ENCODE results near the gene SH2D3C.

SH2D3C gene

DNA sequence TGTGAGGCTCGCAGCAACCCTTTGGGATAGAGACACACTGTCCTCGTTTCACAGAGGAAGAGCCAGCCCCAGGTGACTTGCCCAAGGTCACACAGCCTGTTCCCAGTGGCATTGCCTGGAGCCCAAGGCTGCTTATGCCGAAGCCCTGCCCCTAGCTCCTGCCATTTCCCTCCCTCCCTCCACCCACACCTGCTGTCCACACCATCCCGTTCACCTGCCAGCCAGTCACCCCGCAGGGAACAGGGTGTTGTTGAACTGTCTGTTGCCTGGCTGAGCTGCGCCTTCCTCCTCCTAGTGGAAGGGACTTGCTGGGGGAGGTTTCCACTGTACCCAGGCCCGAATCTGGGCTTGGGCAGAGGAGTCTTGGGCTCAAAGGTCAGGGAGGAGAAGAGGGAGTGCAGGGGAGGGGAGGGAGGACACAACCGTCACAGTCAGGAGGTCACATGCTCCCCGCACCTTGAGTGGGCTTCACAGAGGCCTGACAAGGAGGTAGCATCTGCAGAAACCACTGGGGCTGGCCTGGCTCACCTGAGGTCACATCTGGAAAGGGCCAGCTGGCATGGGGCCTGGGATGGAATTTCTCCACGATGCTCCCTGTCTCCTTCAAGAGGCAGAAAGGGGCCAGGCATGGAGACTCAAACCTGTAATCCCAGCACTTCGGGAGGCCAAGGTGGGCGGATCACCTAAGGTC is 56.3 kb downstream of the SH2D3C start:
- no peak for DNase-seq (ENCODE audit: low read depth in 3 of 3)

DNA sequence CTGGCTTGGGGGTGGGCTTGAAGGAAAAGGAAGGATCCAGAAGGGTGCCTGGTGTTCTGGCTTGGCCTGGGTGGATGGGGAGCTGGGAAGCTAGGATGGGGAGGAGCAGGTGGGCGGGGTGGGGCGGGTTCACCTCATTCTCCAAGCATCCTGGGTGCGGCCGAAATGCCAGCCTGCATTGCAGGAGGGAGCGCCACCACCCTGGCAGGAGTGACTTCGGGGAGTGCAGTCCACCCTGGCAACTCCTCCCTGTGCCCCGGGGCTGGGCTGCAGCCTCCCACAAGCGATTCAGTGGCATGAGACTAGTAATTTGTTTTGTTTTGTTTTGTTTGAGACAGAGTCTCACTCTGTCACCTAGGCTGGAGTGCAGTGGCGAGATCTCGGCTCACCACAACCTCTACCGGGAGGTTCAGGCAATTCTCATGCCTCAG is 57.1 kb downstream of the SH2D3C start:
- DNase-seq (ENCODE audit: low read depth in 3 of 3) = no peak

- DNase-seq (ENCODE audit: low read depth in 3 of 3) = no peak
These were observed 57.6 kb downstream of the SH2D3C start for GRCh38 chr9:127720865-127721227.

GRCh38 chr9:127720031-127720864 is 58.2 kb downstream of the SH2D3C start:
- DNase-seq (ENCODE audit: low read depth in 3 of 3) = no peak

- no peak for DNase-seq (ENCODE audit: low read depth in 3 of 3)
These were observed 60.7 kb downstream of the SH2D3C start for GRCh38 chr9:127717766-127718165.

- no peak for DNase-seq (ENCODE audit: low read depth in 3 of 3)
These were observed 62.1 kb downstream of the SH2D3C start for GRCh38 chr9:127716412-127716811.

DNA sequence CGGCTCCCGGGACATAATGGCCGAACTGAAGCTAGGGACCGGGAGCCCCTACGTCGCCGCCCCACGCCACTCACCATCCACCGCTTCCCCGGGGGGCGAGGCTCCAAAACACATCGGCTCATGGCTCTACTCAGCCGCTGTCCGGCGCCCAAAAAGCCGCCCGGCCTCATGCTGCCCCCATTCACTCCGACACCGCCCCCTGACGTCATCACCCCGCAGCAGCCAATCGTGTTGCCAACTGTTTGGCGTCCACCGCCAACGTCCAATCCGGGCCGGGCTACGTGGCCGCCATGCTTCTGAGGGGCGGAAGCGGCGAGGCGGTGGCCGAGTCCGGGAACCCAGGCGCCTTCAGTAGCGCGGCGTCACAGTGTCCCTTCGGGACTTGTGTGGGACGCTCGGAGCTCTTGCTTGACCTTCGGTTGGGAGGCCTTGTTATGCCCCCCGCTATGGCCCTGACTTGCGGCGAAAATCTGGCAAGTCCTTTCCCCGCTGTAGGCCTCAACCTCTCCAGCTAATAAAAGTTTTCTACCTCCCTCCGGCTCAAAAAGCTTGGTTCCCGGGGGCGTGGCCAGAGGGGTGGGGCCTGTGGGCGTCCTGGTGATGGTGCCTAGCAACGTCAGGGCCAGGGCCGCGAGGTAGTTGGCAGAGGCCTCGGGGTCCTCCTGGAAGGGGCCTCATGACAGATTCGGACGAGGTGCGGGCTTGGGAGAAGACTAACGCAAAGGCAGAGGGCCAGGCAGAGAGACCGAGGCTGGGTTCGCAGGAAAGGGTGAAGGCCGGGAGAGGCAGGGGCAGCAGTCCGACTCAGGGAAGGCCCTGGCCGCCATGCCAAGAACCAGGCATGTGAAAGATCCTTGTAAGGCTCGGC is 62.8 kb downstream of the SH2D3C start, which contains the start of the genes PTRH1 and TTC16:
PTRH1 (minus strand) TSS at position 194 of the 868 bp plus-strand sequence; CDS start at position 170, 24 bp downstream.
TTC16 (plus strand) TSS at position 610 of the 868 bp plus-strand sequence; CDS start at position 677, 67 bp downstream.
- DNase-seq (ENCODE audit: low read depth in 3 of 3) = peak; percentile 95 to 98 (median 96)

DNA sequence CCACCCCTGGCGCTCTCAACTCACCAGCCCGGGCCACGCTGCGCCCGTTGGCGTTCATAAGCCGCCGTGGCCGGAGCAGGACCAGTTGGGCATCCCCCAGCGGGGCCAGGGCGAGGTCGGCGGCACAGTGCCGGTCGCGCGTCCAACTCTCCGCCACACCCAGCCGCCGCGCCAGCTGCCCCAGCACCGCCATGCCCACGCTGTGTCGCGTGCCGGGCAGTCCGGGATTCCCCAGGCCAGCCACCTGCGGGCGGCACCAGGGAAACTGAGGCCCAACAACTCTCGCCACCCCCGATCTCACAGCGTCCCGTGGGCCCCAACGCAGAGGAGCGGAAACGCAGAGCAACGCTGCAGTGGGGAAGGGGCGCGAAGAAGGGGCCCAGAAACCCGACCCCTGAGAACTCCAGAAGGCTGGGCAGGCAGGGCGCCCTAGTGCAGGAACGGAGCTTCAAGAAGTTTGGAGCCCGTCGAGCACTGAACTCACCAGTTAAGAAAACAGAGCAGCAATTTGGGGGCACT is 63.5 kb downstream of the SH2D3C start:
- no peak for DNase-seq (ENCODE audit: low read depth in 3 of 3)

DNA sequence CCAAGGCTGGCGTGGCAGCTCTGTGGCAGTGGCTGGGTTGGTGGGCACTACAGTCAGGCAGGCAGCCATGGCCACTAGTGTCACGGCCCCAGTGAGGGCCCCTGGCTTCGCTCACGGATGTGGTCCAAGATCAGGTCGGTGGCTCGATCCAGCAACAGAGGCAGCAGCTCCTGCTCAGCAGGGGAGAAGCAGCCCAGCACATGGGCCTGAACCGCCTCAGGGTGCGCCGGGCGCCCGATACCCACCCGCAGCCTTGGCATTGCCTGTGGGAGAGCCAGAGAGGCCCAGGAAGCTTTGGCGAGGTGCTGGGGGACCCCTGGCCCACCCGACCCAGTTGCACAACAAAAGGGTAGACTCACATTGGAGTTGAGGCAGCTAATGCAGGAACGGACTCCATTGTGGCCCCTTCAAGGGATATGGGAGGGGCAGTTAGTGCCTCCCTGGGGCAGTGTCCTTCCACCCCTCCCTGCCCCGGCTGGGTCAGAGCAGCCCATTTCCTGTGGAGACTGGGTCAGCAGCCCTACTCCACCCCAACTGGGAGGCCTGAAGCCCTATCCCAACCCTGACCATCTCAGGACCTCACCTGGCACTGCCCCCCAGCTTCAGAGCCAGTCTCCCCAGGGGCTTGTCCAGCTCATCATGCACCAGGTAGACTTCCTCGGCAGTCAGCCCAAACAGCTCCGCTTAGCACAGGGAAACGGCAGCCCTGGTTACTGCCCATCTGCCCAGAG is 64.3 kb downstream of the SH2D3C start:
- DNase-seq (ENCODE audit: low read depth in 3 of 3) = no peak

DNA sequence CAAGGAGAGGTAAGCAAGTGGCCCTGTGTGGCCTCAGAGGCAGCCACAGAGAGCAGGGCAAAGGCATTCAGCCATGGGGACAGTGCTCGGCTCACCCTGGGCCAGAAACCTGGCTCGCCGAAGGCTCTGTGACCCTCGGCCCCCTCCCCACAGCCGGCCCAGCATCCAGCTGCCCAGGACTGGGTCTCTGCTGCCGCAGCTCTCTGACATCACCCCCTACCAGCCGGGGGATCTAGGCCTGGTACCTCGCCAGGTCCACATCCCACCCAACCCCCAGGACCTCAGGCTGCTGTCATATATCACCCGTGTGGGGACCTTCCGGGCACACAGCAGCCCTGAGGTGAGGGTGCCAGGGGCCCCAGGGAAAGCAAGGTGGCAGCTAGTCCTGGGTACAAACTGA is 65.6 kb downstream of the SH2D3C start:
- DNase-seq (ENCODE audit: low read depth in 3 of 3) = no peak

DNA sequence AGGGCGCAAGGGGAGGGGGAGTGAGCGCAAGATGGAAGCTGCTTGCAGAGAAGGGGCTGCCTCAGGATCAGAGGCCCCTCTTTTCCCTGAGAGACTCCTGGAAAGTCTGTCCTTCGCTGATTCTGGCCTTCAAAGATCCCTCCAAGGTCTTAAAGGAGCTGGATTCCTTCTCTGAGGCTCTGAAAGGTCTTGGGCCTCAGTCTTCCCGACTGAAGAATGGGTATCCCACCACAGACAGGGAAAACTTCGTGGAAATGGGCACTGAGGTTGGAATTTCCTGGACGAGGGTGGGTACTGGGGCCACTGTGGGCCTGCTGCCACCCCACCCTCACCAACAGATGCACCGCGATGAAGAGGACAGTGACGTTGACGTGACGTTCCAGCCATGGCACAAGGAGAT is 66.1 kb downstream of the SH2D3C start:
- no peak for DNase-seq (ENCODE audit: low read depth in 3 of 3)

GRCh38 chr9:127711831-127712274 is 66.6 kb downstream of the SH2D3C start:
- DNase-seq (ENCODE audit: low read depth in 3 of 3) = no peak

- no peak for DNase-seq (ENCODE audit: low read depth in 3 of 3)
These were observed 67.2 kb downstream of the SH2D3C start for GRCh38 chr9:127711226-127711701.

- no peak for DNase-seq (ENCODE audit: low read depth in 3 of 3)
These were observed 68.2 kb downstream of the SH2D3C start for GRCh38 chr9:127710204-127710783.

GRCh38 chr9:127708952-127709587 is 69.4 kb downstream of the SH2D3C start:
- no peak for DNase-seq (ENCODE audit: low read depth in 3 of 3)

DNA sequence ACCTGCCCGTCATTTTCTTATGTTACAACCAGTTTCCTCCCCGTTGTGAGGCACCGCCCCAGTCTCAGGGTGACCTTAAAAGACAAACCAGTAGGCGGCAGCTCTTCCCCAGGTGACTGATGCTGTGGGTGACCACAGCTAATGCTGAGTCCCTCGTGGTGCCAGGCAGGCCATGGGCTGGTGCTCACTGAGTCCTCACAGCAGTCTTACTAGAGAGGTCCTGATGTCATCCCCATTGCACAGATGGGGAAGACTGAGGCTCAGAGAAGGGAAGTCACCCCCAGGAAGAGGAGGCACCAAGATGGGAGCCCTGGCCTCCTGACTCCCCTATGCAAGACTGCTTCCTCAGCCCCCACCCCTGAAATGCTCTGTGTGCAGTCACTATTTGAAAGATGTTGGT is 70.7 kb downstream of the SH2D3C start:
- peak in 1 of 3 experiments; percentile 21 for DNase-seq (ENCODE audit: low read depth in 3 of 3)

DNA sequence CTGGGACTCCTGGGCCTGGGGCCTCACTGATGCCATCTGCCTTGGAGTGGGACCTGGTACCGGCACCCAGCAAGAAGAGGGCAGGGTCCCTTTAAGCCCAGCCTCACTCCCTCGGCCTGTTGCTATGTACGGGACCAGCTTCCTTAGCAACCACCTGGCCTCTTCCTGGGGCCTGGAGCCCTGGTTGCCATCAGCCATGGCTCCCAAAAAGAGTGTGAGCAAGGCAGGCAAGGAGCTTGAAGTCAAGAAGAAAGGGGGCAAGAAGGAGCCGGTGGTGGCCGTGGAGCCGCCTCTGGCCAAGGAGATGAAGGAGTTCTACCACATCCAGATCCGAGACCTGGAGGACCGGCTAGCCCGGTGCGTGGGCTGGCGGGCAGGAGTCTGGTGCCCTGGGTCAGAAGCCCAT is 71.6 kb downstream of the SH2D3C start, which contains the start of gene CFAP157:
CFAP157 (plus strand) TSS at position 153 of the 406 bp plus-strand sequence; CDS start at position 197, 44 bp downstream.
- no peak for DNase-seq (ENCODE audit: low read depth in 3 of 3)

GRCh38 chr9:127705577-127706379 is 72.7 kb downstream of the SH2D3C start:
- no peak for DNase-seq (ENCODE audit: low read depth in 3 of 3)

All from stimulated activated CD4-positive, alpha-beta T cell treated with anti-CD3 and anti-CD28 coated beads, TNF-alpha, amount 100 ng/mL, for 24 hours (primary cell).